Body of pancreas (tissue), 4 donors: Measurements from ENCODE around the gene IMPG2. TPM values are rescaled to one million over a fixed set of nuclear protein-coding genes. Genes with fewer than 3 reads are reported as not detected.

ENCODE experiments used
- ATAC-seq: fragments of 150-250 bp; one replicate; pipeline ENCODE4 v1.9.1; 2016
- DNase-seq, 4 donors: peaks; one replicate each; pipeline ENCODE4 v3.0.0-alpha.2; 2019
- H3K27ac ChIP-seq, 4 donors: fragments of 200-600 bp; sonication (generic); 1 replicate in 3 of 4; 2 replicates in 1 of 4; pipeline versions ENCODE4 v1.5.1 to v1.6.1; 2016 to 2019; ENCODE audit warnings: mild to moderate bottlenecking in 1 of 4, mixed read lengths in 1 of 4, moderate library complexity in 1 of 4
- H3K27me3 ChIP-seq, 2 donors: fragments of 200-600 bp; sonication (generic); one replicate each; pipeline ENCODE4 v1.6.0; 2016; ENCODE audit warnings: mild to moderate bottlenecking in 1 of 2
- H3K36me3 ChIP-seq, 2 donors: fragments of 200-600 bp; sonication (generic); replicated peaks in 1 of 2; 2 replicates each; pipeline ENCODE4 v1.5.1; 2016; ENCODE audit warnings: low read depth in 2 of 2; ENCODE audit not compliant: insufficient read depth in 1 of 2
- H3K4me1 ChIP-seq: fragments of 200-600 bp; sonication (generic); one replicate; pipeline ENCODE4 v1.6.0; 2016
- H3K4me3 ChIP-seq, 2 donors: fragments of 200-600 bp; sonication (generic); 1 replicate in 1 of 2; 2 replicates in 1 of 2; pipeline ENCODE4 v1.5.1; 2016 to 2019
- H3K9me3 ChIP-seq, 3 donors: fragments of 200-600 bp; sonication (generic); 1 replicate in 2 of 3; 2 replicates in 1 of 3; pipeline ENCODE4 v1.5.1; 2016
- CTCF ChIP-seq, 7 experiments: fragments of 450-650 bp in 4 of 7; fragments of 200-600 bp in 3 of 7; sonication (generic) in 3 of 7; IDR thresholded peaks; one replicate each; pipeline ENCODE4 v1.5.1; 2016 to 2019; ENCODE audit warnings: antibody characterized with exemption in 7 of 7
- POLR2A ChIP-seq, 3 donors: fragments of 450-650 bp; IDR thresholded peaks; one replicate each; pipeline ENCODE4 v1.6.1; 2016; ENCODE audit warnings: antibody characterized with exemption in 3 of 3, mild to moderate bottlenecking in 2 of 3
- WGBS, 2 donors: methylation state at CpG; one replicate each; pipeline ENCODE4 v1.1.5; 2017; 5-methylcytosine and 5-hydroxymethylcytosine counted together
- intact Hi-C: fragments of 100-400 bp; cut with DNase I; formaldehyde crosslinking; loops from one replicate; pipeline ENCODE4 v1.15.1; 2023
- total RNA-seq, 2 donors: library from RNA; depleted of rRNA; stranded (reverse); fragments of >200 nt; gene quantifications; one replicate each; pipeline ENCODE4 v1.1.0, GENCODE V29; 2016

Gene IMPG2
- total RNA-seq, 2 donors from 2014 or later: 0.26 to 0.33 TPM

- Histone ChIP-seq H3K36me3 (no peaks in the 10 kb centered on the region), H3K4me1 (no peaks in the 10 kb centered on the region), H3K27me3 (no peaks in the 10 kb centered on the region), H3K9me3 (no peaks in the 10 kb centered on the region), H3K27ac (no peak overlapping the region), H3K4me3 (no peak overlapping the region)
- intact Hi-C loops: no loop called here
- TF ChIP-seq CTCF (IDR thresholded peaks at IDR 0.05) (no peak), POLR2A (IDR thresholded peaks at IDR 0.05) (no peak)
- DNase-seq: no peak
- no peak for ATAC-seq
- WGBS, 2 donors: 55 to 61% methylated on average over 3 of the region's 3 CpGs
These were observed 91.9 kb downstream of the IMPG2 start for GRCh38 chr3:101228441-101228840.

GRCh38 chr3:101224739-101225138 lies 95.6 kb downstream of the IMPG2 start:
- Histone ChIP-seq H3K27ac (no peak overlapping the region), H3K4me1 (no peaks in the 10 kb centered on the region), H3K4me3 (no peak overlapping the region), H3K27me3 (no peaks in the 10 kb centered on the region), H3K9me3 (peaks cover 0 to 5% (median 0%) of the 10 kb centered on the region in 3 donors), H3K36me3 (no peaks in the 10 kb centered on the region)
- no peak for ATAC-seq
- WGBS, 2 donors: 69 to 70% methylated on average over 4 of the region's 4 CpGs
- DNase-seq: no peak
- intact Hi-C loops: no loop called here
- TF ChIP-seq POLR2A (IDR thresholded peaks at IDR 0.05): no peak
- TF ChIP-seq CTCF (IDR thresholded peaks at IDR 0.05): no peak

GRCh38 chr3:101223016-101223415 lies 97.4 kb downstream of the IMPG2 start:
- no peak for TF ChIP-seq POLR2A (IDR thresholded peaks at IDR 0.05)
- no peak for TF ChIP-seq CTCF (IDR thresholded peaks at IDR 0.05)
- ATAC-seq: no peak
- no peaks in the 10 kb centered on the region for H3K4me1 ChIP-seq
- H3K4me3 ChIP-seq: no peak overlapping the region
- DNase-seq: no peak
- H3K36me3 ChIP-seq: no peaks in the 10 kb centered on the region
- intact Hi-C loops: no loop called here
- H3K27me3 ChIP-seq: no peaks in the 10 kb centered on the region
- H3K9me3 ChIP-seq: peaks cover 0 to 11% (median 0%) of the 10 kb centered on the region in 3 donors
- 72 to 79% methylated on average over 3 of the region's 3 CpGs for WGBS, 2 donors
- no peak overlapping the region for H3K27ac ChIP-seq

GRCh38 chr3:101219842-101220560 lies 100.4 kb downstream of the IMPG2 start:
- no peak overlapping the region for H3K27ac ChIP-seq
- 75 to 85% methylated on average over 4 of the region's 4 CpGs for WGBS, 2 donors

More at GRCh38 chr3:101219842-101220560, 100.4 kb downstream of the IMPG2 start:
- Histone ChIP-seq H3K27me3 (no peaks in the 10 kb centered on the region), H3K4me3 (no peak overlapping the region), H3K36me3 (no peaks in the 10 kb centered on the region), H3K9me3 (peaks cover 0 to 11% (median 0%) of the 10 kb centered on the region in 3 donors), H3K4me1 (no peaks in the 10 kb centered on the region)
- ATAC-seq: no peak
- DNase-seq: no peak
- TF ChIP-seq CTCF (IDR thresholded peaks at IDR 0.05) (no peak), POLR2A (IDR thresholded peaks at IDR 0.05) (no peak)
- intact Hi-C loops: no loop called here
